ENCODE results near the gene ARHGAP24. TPM values are rescaled to one million over a fixed set of nuclear protein-coding genes. Genes with fewer than 3 reads are reported as not detected.

The ARHGAP24 gene
- total RNA-seq, 1 donor from 2014 or later, result 10.9 TPM

- Mint-ChIP-seq H3K27ac (no peak overlapping the region), H3K36me3 (no peaks in the 10 kb centered on the region), H3K4me1 (ENCODE audit: unreplicated experiment) (peaks cover 14% of the 10 kb centered on the region), H3K9me3 (no peaks in the 10 kb centered on the region), H3K4me3 (no peak overlapping the region), H3K27me3 (no peaks in the 10 kb centered on the region)
- no peak for DNase-seq (ENCODE audit: extremely low spot score, unreplicated experiment)
- no peak for TF ChIP-seq CTCF (conservative IDR thresholded peaks at IDR 0.05)
Measured at GRCh38 chr4:85865256-85865655, 390.3 kb downstream of the ARHGAP24 start.

GRCh38 chr4:85866508-85866907 is 391.6 kb downstream of the ARHGAP24 start:
- no peak for DNase-seq (ENCODE audit: extremely low spot score, unreplicated experiment)
- Mint-ChIP-seq H3K27me3 (no peaks in the 10 kb centered on the region), H3K4me3 (no peak overlapping the region), H3K36me3 (no peaks in the 10 kb centered on the region), H3K9me3 (no peaks in the 10 kb centered on the region), H3K4me1 (ENCODE audit: unreplicated experiment) (peaks cover 14% of the 10 kb centered on the region), H3K27ac (no peak overlapping the region)
- TF ChIP-seq CTCF (conservative IDR thresholded peaks at IDR 0.05), result no peak

GRCh38 chr4:85867271-85867670 is 392.3 kb downstream of the ARHGAP24 start:
- Mint-ChIP-seq H3K4me1 (ENCODE audit: unreplicated experiment) (peaks cover 14% of the 10 kb centered on the region), H3K4me3 (no peak overlapping the region), H3K27me3 (no peaks in the 10 kb centered on the region), H3K9me3 (no peaks in the 10 kb centered on the region), H3K27ac (no peak overlapping the region), H3K36me3 (no peaks in the 10 kb centered on the region)
- no peak for TF ChIP-seq CTCF (conservative IDR thresholded peaks at IDR 0.05)
- no peak for DNase-seq (ENCODE audit: extremely low spot score, unreplicated experiment)

GRCh38 chr4:85869181-85869580 is 394.2 kb downstream of the ARHGAP24 start:
- Mint-ChIP-seq H3K27me3 (no peaks in the 10 kb centered on the region), H3K4me3 (no peak overlapping the region), H3K4me1 (ENCODE audit: unreplicated experiment) (peaks cover 14% of the 10 kb centered on the region), H3K9me3 (no peaks in the 10 kb centered on the region), H3K36me3 (no peaks in the 10 kb centered on the region), H3K27ac (no peak overlapping the region)
- TF ChIP-seq CTCF (conservative IDR thresholded peaks at IDR 0.05), result no peak
- DNase-seq (ENCODE audit: extremely low spot score, unreplicated experiment), result no peak

GRCh38 chr4:85870298-85871083 is 395.5 kb downstream of the ARHGAP24 start:
- TF ChIP-seq CTCF (conservative IDR thresholded peaks at IDR 0.05), result peak; percentile 52
- Mint-ChIP-seq H3K27me3 (no peaks in the 10 kb centered on the region), H3K9me3 (no peaks in the 10 kb centered on the region), H3K4me1 (ENCODE audit: unreplicated experiment) (peaks cover 14% of the 10 kb centered on the region), H3K36me3 (no peaks in the 10 kb centered on the region), H3K4me3 (no peak overlapping the region), H3K27ac (no peak overlapping the region)
- DNase-seq (ENCODE audit: extremely low spot score, unreplicated experiment), result no peak

Data from type B pancreatic cell (in vitro differentiated cells).